HG02885 (cell line): ENCODE measurements around the gene ABCA10.
"Not testable (repeated sequence)": the region's sequence is repeated elsewhere in the genome, so short reads cannot be mapped to it uniquely, and the experiment has no call there.

Source experiments
- ATAC-seq: cut with Tn5 transposase; IDR thresholded peaks from one replicate; pipeline ENCODE4 v1.9.1; 2021; ENCODE audit warnings: mild to moderate bottlenecking; ENCODE audit not compliant: unreplicated experiment, poor library complexity

The ABCA10 gene, protein sequence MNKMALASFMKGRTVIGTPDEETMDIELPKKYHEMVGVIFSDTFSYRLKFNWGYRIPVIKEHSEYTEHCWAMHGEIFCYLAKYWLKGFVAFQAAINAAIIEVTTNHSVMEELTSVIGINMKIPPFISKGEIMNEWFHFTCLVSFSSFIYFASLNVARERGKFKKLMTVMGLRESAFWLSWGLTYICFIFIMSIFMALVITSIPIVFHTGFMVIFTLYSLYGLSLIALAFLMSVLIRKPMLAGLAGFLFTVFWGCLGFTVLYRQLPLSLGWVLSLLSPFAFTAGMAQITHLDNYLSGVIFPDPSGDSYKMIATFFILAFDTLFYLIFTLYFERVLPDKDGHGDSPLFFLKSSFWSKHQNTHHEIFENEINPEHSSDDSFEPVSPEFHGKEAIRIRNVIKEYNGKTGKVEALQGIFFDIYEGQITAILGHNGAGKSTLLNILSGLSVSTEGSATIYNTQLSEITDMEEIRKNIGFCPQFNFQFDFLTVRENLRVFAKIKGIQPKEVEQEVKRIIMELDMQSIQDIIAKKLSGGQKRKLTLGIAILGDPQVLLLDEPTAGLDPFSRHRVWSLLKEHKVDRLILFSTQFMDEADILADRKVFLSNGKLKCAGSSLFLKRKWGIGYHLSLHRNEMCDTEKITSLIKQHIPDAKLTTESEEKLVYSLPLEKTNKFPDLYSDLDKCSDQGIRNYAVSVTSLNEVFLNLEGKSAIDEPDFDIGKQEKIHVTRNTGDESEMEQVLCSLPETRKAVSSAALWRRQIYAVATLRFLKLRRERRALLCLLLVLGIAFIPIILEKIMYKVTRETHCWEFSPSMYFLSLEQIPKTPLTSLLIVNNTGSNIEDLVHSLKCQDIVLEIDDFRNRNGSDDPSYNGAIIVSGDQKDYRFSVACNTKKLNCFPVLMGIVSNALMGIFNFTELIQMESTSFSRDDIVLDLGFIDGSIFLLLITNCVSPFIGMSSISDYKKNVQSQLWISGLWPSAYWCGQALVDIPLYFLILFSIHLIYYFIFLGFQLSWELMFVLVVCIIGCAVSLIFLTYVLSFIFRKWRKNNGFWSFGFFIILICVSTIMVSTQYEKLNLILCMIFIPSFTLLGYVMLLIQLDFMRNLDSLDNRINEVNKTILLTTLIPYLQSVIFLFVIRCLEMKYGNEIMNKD (N-terminal part only)

DNA sequence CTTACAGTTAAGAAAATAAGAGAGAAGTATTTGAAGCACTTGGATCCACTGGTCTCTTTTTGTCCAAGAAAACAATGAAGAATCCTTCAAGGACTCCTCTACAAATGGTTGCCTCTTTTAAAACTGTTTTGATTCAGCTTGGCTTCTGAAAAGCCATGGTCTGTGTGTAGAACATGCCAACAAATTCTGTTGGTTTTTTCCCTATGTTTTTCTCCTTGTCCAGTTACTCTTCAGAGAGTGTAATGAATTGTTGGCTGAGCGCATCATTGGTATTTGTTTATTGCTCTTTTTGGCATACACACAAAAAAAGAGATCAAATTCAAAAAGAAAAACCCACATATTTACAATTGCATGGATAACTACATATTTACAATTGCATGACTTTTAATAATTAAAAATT is at the start of gene ABCA10:
Gene ABCA10 (minus strand): TSS at position 249 of the 400 bp plus-strand sequence. CDS start 3,466 bp downstream, outside the sequence.
- no peak for ATAC-seq

- ATAC-seq = not testable (repeated sequence)
Measured at GRCh38 chr17:69276279-69276678, 47.7 kb upstream of the ABCA10 start.

DNA sequence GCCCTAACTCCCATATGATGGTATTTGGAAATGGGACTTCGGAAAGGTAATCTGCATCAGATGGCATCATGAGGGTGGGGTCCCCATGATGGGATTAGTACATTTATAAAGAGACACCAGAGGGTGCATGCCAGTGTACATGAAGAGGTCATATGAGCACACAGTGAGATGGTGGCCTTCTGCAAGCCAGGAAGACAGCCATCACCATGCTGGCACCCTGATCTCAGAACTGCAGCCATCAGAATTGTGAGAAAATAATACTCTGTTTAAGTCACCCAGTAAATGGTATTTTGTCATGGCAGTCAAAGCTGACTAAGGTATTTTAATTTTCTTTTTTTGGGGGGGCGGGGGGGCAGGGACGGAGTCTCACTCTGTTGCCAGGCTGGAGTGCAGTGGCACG is 47.1 kb upstream of the ABCA10 start:
- no peak for ATAC-seq

GRCh38 chr17:69271023-69271422 is 42.4 kb upstream of the ABCA10 start:
- ATAC-seq = no peak

DNA sequence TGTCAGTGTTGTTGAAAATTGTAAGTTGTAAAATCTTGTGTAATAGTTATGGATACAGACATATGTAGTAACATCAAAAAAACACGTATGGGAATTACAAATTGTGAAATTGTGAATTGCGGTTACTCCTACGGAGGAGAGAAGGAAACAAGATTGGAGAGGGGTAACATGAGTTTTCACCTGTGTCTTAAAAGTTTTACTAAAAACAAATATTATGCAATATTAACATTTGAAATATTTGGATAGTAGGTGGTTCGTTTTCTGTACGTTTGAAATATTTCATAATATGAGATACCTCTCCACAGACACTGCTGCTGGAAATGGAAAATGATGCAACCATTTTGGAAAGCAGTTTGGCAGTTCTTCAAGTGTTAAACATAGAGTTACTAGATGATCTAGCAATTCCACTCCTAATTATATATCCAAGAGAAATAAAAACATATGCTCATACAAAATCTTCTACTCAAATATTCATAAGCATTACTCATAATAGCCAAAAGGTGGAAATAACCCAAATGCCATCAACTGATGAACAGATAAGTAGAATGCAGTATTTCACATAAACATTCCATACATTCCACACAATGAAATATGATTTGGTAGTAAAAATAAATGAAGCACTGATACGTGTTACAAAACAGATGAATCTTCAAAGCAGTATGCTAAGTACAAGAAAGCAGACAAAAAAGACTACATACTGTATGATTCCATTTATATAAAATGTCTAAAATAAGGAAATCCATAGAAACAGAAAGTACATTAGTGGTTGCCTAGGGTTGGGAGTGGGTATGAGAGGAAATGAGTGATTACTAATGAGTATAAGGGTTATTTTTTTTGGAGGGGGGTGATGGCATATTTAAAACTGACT is 40.7 kb upstream of the ABCA10 start:
- ATAC-seq = no peak

GRCh38 chr17:69268543-69269014 is 40.0 kb upstream of the ABCA10 start:
- ATAC-seq = no peak

- ATAC-seq = no peak
Measured at GRCh38 chr17:69267219-69267618, 38.6 kb upstream of the ABCA10 start.

- ATAC-seq = no peak
Measured at GRCh38 chr17:69265873-69266272, 37.2 kb upstream of the ABCA10 start.

- no peak for ATAC-seq
Measured at GRCh38 chr17:69254187-69254586, 25.6 kb upstream of the ABCA10 start.

DNA sequence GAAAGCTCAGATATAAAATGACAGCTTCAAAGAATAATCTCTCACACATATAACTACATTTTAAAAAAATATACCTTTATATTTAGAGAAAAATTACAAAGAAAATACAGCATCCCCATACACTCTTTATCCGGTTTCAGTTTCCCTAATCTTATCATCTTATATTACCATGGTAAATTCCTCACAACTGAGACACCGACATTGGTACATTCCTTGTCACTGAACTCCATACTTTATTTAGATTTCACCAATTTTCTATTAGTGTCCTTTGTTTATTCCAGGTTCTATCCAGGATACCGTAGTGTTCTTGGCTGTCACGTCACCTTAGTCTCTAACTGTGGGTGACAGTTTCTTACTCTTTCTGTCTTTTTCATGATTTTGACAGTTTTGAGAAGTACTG is 22.0 kb upstream of the ABCA10 start:
- no peak for ATAC-seq

DNA sequence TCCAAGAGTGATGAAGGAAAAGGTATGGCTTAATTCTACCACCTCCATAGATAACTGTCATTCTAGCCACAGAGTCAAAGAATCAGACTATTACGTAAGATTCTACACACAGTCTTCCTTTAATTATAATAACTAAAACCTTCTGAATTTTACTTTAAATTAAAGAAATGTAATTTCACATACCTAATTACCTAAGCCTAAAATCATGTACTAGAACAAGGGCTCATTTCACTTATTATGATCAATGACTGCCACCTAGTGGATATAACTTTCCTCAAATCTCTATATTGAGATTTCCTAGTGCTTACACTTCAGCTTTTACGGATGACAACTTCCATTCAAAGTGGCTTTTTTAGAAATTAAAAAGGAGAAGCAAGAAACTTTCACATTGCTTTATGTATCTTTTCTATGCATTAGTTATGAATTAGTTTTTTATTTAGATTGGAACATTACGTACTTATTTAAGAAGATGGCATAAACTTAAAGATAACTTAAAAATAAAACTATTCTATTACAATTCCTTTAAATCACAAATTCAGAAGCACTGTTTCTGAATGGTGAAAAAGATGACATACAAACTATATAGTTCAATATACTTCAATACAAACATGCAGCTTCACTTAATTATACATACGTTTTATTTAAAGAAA is 18.2 kb upstream of the ABCA10 start:
- no peak for ATAC-seq

- ATAC-seq = no peak
Measured at GRCh38 chr17:69246202-69246601, 17.6 kb upstream of the ABCA10 start.

GRCh38 chr17:69245617-69246016 is 17.0 kb upstream of the ABCA10 start:
- ATAC-seq = no peak

DNA sequence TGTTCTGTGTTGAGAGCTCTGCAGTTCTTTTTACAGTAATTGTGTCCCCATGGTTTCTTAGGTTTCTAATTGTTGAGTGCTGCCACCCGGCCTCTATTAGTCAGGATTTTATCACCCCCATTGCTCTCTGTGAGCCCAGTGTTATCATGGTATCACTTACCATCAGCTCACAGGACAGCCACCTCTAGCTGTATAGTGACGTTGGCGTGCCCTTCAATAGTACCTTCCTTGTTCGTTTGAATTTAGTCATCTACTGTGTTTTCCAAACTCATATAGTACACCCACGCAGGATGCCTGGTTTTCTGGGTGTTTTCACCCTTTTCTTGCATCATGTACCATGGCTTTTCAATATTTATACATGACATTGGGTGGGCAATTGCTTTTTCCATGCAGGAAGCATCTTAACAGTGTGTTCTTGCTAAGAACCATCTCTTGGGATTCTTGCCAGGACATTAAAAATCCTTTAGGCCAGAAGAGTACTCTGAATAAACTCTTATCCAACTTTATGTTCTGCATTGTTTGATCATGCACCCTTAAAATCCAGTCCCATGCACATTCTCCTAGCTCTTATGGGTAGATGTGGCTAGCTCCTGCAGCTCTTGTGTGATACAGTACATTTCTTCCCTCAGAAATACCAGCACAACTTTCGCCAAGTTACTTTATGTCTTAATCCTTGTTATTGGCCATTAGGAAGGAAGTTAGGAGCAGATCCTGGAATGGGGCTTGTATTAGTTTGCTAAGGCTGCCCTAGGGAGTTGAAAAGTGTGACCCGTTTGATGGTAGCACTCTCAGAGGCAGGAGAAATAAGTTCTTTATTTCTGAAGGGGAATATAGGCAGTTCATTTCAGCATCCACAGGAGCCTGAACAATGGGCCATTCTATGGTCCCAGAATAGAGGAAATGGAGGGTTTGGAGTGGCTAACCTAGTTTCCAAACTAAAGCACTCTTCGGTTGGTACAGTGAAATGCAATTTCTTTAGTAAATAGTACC is 11.3 kb upstream of the ABCA10 start:
- ATAC-seq = no peak

DNA sequence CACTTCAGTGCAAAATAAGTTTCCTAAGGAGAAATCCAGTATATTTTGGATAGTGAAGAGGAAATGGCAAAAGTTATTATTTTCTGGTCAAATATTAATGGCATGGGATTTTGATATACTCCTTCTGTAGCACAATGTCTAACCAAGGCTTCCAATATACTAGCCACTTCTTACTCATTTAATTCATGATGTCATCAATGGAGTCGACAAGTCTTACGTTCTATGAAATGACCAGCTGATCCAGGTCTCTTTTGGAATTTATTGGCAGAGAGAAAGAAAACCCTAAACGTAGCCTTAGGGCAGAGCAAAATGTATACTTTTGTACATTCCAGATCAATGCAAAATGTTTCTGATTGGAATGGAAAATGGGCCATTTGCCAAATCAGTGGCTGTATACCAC is 8.3 kb upstream of the ABCA10 start:
- ATAC-seq = no peak

GRCh38 chr17:69236464-69236863 is 7.8 kb upstream of the ABCA10 start:
- ATAC-seq = no peak

GRCh38 chr17:69235338-69236058 is 6.9 kb upstream of the ABCA10 start:
- peak; percentile 90 for ATAC-seq
